DOHH2 (cell line): ENCODE results near the gene DEUP1.

Source experiments
- EZH2phosphoT487 ChIP-seq: fragments of 200-600 bp; sonication (generic); IDR thresholded peaks from 2 replicates; pipeline ENCODE4 v1.6.1; 2017; ENCODE audit warnings: borderline replicate concordance, mild to moderate bottlenecking, antibody characterized with exemption, low read length, moderate library complexity, mixed read lengths
- TF ChIP-seq, protein P1 (sequence below): fragments of 200-600 bp; sonication (generic); IDR thresholded peaks from one replicate; pipeline ENCODE4 v1.5.1; 2014; ENCODE audit warnings: antibody characterized with exemption, mild to moderate bottlenecking, low read depth, low read length; ENCODE audit not compliant: poor library complexity, severe bottlenecking

DNA sequence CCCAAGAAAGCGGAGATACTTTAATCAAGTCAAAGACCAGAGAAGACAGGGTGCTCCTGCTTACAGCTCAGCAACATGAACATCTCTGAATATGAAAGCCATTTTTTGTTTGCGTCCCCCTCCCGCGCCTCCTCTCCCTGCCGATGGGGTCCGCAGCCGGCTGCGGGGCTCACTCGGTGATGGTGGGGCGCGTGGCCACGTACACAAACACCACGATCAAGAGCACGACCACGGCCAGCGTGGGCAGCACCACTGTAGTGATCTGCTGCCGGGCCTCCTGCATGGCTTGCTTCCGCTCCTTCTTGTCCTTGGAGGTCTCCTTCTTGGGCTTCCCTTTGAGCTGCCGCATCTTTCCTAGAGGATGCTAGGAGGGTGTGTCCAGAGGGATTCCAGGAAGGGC lies 148.3 kb downstream of the DEUP1 start:
- TF ChIP-seq, protein P1, sequence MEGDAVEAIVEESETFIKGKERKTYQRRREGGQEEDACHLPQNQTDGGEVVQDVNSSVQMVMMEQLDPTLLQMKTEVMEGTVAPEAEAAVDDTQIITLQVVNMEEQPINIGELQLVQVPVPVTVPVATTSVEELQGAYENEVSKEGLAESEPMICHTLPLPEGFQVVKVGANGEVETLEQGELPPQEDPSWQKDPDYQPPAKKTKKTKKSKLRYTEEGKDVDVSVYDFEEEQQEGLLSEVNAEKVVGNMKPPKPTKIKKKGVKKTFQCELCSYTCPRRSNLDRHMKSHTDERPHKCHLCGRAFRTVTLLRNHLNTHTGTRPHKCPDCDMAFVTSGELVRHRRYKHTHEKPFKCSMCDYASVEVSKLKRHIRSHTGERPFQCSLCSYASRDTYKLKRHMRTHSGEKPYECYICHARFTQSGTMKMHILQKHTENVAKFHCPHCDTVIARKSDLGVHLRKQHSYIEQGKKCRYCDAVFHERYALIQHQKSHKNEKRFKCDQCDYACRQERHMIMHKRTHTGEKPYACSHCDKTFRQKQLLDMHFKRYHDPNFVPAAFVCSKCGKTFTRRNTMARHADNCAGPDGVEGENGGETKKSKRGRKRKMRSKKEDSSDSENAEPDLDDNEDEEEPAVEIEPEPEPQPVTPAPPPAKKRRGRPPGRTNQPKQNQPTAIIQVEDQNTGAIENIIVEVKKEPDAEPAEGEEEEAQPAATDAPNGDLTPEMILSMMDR: no peak
- no peak for TF ChIP-seq EZH2phosphoT487
